ENCODE data around the gene OR51F1.
"Not testable (repeated sequence)": the region's sequence is repeated elsewhere in the genome, so short reads cannot be mapped to it uniquely, and the experiment has no call there.

OR51F1 gene

GRCh38 chr11:4801316-4801715, 31.6 kb upstream of the OR51F1 start:
- H3K4me3 ChIP-seq (replicated peaks; ENCODE audit: insufficient read depth, low read length), result not testable (repeated sequence)

GRCh38 chr11:4798427-4799183, 28.9 kb upstream of the OR51F1 start:
- Histone ChIP-seq H3K4me3 (replicated peaks; ENCODE audit: insufficient read depth, low read length) (no peak overlapping the region), H3K27me3 (ENCODE audit: insufficient read depth, poor library complexity, severe bottlenecking) (peaks cover 2% of the 10 kb centered on the region), H3K27ac (replicated peaks) (no peak overlapping the region)
- TF ChIP-seq CTCF (IDR thresholded peaks at IDR 0.05; ENCODE audit: insufficient read depth, low read length) (no peak), POLR2AphosphoS5 (IDR thresholded peaks at IDR 0.05; ENCODE audit: low read depth) (no peak), SPI1 (IDR thresholded peaks at IDR 0.05; ENCODE audit: borderline replicate concordance, low read depth) (no peak), REST (IDR thresholded peaks at IDR 0.05; ENCODE audit: insufficient replicate concordance, low read depth) (no peak), GABPA (IDR thresholded peaks at IDR 0.05; ENCODE audit: low read depth) (no peak)
- no peak for DNase-seq (ENCODE audit: low read depth in 1 of 2, low spot score in 1 of 2)

More at GRCh38 chr11:4801316-4801715, 31.6 kb upstream of the OR51F1 start:
- not testable (repeated sequence) for DNase-seq (ENCODE audit: low read depth in 1 of 2, low spot score in 1 of 2); H3K27ac ChIP-seq (replicated peaks); H3K27me3 ChIP-seq (ENCODE audit: insufficient read depth, poor library complexity, severe bottlenecking)

- H3K4me3 ChIP-seq (replicated peaks; ENCODE audit: insufficient read depth, low read length), result no peak overlapping the region
- peaks cover 2% of the 10 kb centered on the region for H3K27me3 ChIP-seq (ENCODE audit: insufficient read depth, poor library complexity, severe bottlenecking)
Observed at GRCh38 chr11:4797206-4797605, 27.5 kb upstream of the OR51F1 start.

More at GRCh38 chr11:4797206-4797605, 27.5 kb upstream of the OR51F1 start:
- no peak for TF ChIP-seq REST (IDR thresholded peaks at IDR 0.05; ENCODE audit: insufficient replicate concordance, low read depth)
- no peak for TF ChIP-seq CTCF (IDR thresholded peaks at IDR 0.05; ENCODE audit: insufficient read depth, low read length)
- TF ChIP-seq SPI1 (IDR thresholded peaks at IDR 0.05; ENCODE audit: borderline replicate concordance, low read depth), result no peak
- TF ChIP-seq POLR2AphosphoS5 (IDR thresholded peaks at IDR 0.05; ENCODE audit: low read depth), result no peak
- TF ChIP-seq GABPA (IDR thresholded peaks at IDR 0.05; ENCODE audit: low read depth), result no peak
- DNase-seq (ENCODE audit: low read depth in 1 of 2, low spot score in 1 of 2), result no peak
- H3K27ac ChIP-seq (replicated peaks), result no peak overlapping the region

All from HL-60 (cell line).